GM19043 (cell line): ENCODE results near the gene UBE2R2.

Experiments used
- ATAC-seq: cut with Tn5 transposase; IDR thresholded peaks from one replicate; pipeline ENCODE4 v1.9.1; 2021; ENCODE audit warnings: low read depth; ENCODE audit not compliant: unreplicated experiment

UBE2R2 gene

GRCh38 chr9:33880211-33881089 lies 63.5 kb downstream of the UBE2R2 start:
- ATAC-seq: no peak

- no peak for ATAC-seq
These were observed 64.7 kb downstream of the UBE2R2 start for GRCh38 chr9:33881635-33882034.

- ATAC-seq: no peak
These were observed 68.1 kb downstream of the UBE2R2 start for GRCh38 chr9:33884856-33885701.

- no peak for ATAC-seq
These were observed 69.0 kb downstream of the UBE2R2 start for GRCh38 chr9:33885948-33886347.

- no peak for ATAC-seq
These were observed 76.9 kb downstream of the UBE2R2 start for GRCh38 chr9:33893861-33894260.

- ATAC-seq: no peak
These were observed 77.4 kb downstream of the UBE2R2 start for GRCh38 chr9:33894316-33894715.

GRCh38 chr9:33903157-33903780 lies 86.3 kb downstream of the UBE2R2 start:
- no peak for ATAC-seq

- no peak for ATAC-seq
These were observed 88.2 kb downstream of the UBE2R2 start for GRCh38 chr9:33905137-33905536.

GRCh38 chr9:33906769-33907168 lies 89.8 kb downstream of the UBE2R2 start:
- no peak for ATAC-seq

- no peak for ATAC-seq
These were observed 90.4 kb downstream of the UBE2R2 start for GRCh38 chr9:33907347-33907746.

- ATAC-seq: no peak
These were observed 91.2 kb downstream of the UBE2R2 start for GRCh38 chr9:33908114-33908513.

- no peak for ATAC-seq
These were observed 91.8 kb downstream of the UBE2R2 start for GRCh38 chr9:33908749-33909148.

GRCh38 chr9:33913541-33913940 lies 96.6 kb downstream of the UBE2R2 start:
- no peak for ATAC-seq

- no peak for ATAC-seq
These were observed 98.1 kb downstream of the UBE2R2 start for GRCh38 chr9:33914887-33915628.

- ATAC-seq: no peak
These were observed 100.1 kb downstream of the UBE2R2 start for GRCh38 chr9:33917036-33917435.

- no peak for ATAC-seq
These were observed 102.4 kb downstream of the UBE2R2 start for GRCh38 chr9:33919276-33919897.

- ATAC-seq: no peak
These were observed 105.3 kb downstream of the UBE2R2 start for GRCh38 chr9:33921967-33922895.

- ATAC-seq: no peak
These were observed 106.1 kb downstream of the UBE2R2 start for GRCh38 chr9:33923079-33923478.
